ENCODE results near the gene RFK. TPM values are rescaled to one million over a fixed set of nuclear protein-coding genes. Genes with fewer than 3 reads are reported as not detected.

The RFK gene
- total RNA-seq, 3 donors from 2014 or later (not counting 1 experiment from before 2014, with no cell fraction given), result 8.7 to 11.5 (median 9.2) TPM

DNA sequence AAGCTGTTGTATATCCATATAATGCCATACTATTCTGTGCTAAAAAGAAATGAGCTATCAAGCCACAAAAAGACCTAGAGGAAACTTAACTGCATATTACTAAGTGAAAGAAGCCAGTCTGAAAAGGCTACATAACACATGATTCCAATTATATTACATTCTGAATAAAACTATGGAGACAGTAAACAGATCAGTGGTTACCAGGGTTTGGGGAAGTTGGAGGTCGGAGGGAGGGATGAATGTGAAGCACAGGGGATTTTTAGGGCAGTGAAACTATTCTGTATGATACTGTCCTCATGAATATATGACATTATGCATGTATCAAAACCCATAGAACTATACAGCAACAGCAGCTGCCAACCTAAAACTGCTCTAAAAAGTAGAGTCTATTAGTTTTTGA, 5.6 kb upstream of the RFK start:
- Histone ChIP-seq H3K9me3 (ENCODE audit: control insufficient read depth, insufficient read depth, low read length) (no peaks in the 10 kb centered on the region), H3K4me3 (ENCODE audit: low read length) (no peak overlapping the region), H3K27me3 (ENCODE audit: control insufficient read depth, insufficient read depth, low read length) (no peaks in the 10 kb centered on the region), H3K36me3 (ENCODE audit: control insufficient read depth, insufficient read depth, low read length) (no peaks in the 10 kb centered on the region), H3K27ac (ENCODE audit: low read length) (no peak overlapping the region), H3K4me1 (ENCODE audit: control insufficient read depth, insufficient read depth, low read length) (peaks cover 7% of the 10 kb centered on the region)
- H3K27ac Mint-ChIP-seq, result no peak overlapping the region
- intact Hi-C loops (cut with micrococcal nuclease), result loop anchor here (10.0 kb wide), 1 partner anchor 1315 kb away; the partner anchor contains the start of genes NMRK1 and OSTF1
- no peak for ATAC-seq
- no peaks in the 10 kb centered on the region for H3K36me3 Mint-ChIP-seq
- DNase-seq, result no peak
- no peaks in the 10 kb centered on the region for H3K9me3 Mint-ChIP-seq
- WGBS (ENCODE audit: insufficient coverage), result no CpG with 5 or more reads among the region's 1 CpG
- TF ChIP-seq, protein P1, sequence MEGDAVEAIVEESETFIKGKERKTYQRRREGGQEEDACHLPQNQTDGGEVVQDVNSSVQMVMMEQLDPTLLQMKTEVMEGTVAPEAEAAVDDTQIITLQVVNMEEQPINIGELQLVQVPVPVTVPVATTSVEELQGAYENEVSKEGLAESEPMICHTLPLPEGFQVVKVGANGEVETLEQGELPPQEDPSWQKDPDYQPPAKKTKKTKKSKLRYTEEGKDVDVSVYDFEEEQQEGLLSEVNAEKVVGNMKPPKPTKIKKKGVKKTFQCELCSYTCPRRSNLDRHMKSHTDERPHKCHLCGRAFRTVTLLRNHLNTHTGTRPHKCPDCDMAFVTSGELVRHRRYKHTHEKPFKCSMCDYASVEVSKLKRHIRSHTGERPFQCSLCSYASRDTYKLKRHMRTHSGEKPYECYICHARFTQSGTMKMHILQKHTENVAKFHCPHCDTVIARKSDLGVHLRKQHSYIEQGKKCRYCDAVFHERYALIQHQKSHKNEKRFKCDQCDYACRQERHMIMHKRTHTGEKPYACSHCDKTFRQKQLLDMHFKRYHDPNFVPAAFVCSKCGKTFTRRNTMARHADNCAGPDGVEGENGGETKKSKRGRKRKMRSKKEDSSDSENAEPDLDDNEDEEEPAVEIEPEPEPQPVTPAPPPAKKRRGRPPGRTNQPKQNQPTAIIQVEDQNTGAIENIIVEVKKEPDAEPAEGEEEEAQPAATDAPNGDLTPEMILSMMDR (IDR thresholded peaks at IDR 0.05), result no peak
- H3K4me1 Mint-ChIP-seq, result peaks cover 9 to 14% of the 10 kb centered on the region in 2 donors
- no peak overlapping the region for H3K4me3 Mint-ChIP-seq
- H3K27me3 Mint-ChIP-seq (ENCODE audit: low read depth in 2 of 2), result peaks cover 0 to 6% of the 10 kb centered on the region in 2 donors

DNA sequence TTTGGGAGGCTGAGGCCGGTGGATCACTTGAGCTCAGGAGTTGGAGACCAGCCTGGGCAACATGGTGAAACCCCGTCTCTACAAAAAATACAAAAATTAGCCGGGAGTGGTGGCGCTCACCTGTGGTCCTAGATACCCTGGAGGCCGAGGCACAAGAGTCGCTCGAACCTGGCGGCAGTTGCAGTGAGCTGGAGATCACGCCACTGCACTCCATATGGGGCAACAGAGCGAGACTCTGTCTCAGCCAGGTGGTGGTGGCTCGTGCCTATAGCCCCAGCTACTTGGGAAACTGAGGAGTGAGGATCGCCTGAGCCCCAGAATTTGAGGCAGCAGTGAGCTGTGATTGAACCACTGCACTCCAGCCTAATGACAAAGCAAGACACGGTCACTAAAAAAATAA, 2.4 kb upstream of the RFK start:
- peaks cover 0 to 6% of the 10 kb centered on the region in 2 donors for H3K27me3 Mint-ChIP-seq (ENCODE audit: low read depth in 2 of 2)
- no peaks in the 10 kb centered on the region for H3K9me3 Mint-ChIP-seq
- H3K27ac Mint-ChIP-seq, result no peak overlapping the region
- H3K36me3 Mint-ChIP-seq, result no peaks in the 10 kb centered on the region
- 98% methylated on average over 13 of the region's 13 CpGs for WGBS (ENCODE audit: insufficient coverage)
- ATAC-seq (no peak), DNase-seq (no peak)
- no peaks in the 10 kb centered on the region for H3K9me3 ChIP-seq (ENCODE audit: control insufficient read depth, insufficient read depth, low read length)
- H3K27me3 ChIP-seq (ENCODE audit: control insufficient read depth, insufficient read depth, low read length), result no peaks in the 10 kb centered on the region
- TF ChIP-seq, protein P1 (IDR thresholded peaks at IDR 0.05), result no peak
- H3K27ac ChIP-seq (ENCODE audit: low read length), result no peak overlapping the region
- H3K4me3 ChIP-seq (ENCODE audit: low read length), result no peak overlapping the region
- H3K4me1 Mint-ChIP-seq, result peaks cover 5 to 12% of the 10 kb centered on the region in 2 donors
- H3K4me3 Mint-ChIP-seq, result no peak overlapping the region
- H3K4me1 ChIP-seq (ENCODE audit: control insufficient read depth, insufficient read depth, low read length), result peaks cover 15% of the 10 kb centered on the region
- no peaks in the 10 kb centered on the region for H3K36me3 ChIP-seq (ENCODE audit: control insufficient read depth, insufficient read depth, low read length)
- intact Hi-C loops (cut with micrococcal nuclease), result loop anchor here (10.0 kb wide), 1 partner anchor 1312 kb away; the partner anchor contains the start of genes NMRK1 and OSTF1

DNA sequence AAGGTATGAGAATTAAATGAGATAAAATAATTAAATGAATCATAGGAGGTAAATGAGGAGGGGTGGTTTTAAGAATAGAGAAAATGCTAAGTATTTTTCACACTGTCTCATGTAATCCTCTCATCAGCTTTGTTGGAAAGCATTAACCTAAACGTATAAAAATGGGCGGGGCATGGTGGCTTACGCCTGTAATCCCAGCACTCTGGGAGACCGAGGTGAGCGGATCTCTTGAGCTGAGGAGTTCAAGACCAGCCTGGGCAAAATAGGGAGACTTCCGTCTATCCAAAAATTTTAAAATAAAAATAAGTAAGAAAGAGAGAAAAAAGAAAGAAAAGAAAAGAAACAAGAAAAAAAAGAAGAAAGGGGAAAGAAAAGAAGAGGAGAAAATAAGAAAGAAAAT, 1.9 kb upstream of the RFK start:
- Histone ChIP-seq H3K27me3 (ENCODE audit: control insufficient read depth, insufficient read depth, low read length) (no peaks in the 10 kb centered on the region), H3K36me3 (ENCODE audit: control insufficient read depth, insufficient read depth, low read length) (no peaks in the 10 kb centered on the region), H3K27ac (ENCODE audit: low read length) (no peak overlapping the region), H3K4me1 (ENCODE audit: control insufficient read depth, insufficient read depth, low read length) (peaks cover 15% of the 10 kb centered on the region), H3K9me3 (ENCODE audit: control insufficient read depth, insufficient read depth, low read length) (no peaks in the 10 kb centered on the region), H3K4me3 (ENCODE audit: low read length) (no peak overlapping the region)
- Mint-ChIP-seq H3K9me3 (no peaks in the 10 kb centered on the region), H3K27me3 (ENCODE audit: low read depth in 2 of 2) (peaks cover 0 to 6% of the 10 kb centered on the region in 2 donors), H3K4me3 (no peak overlapping the region), H3K36me3 (no peaks in the 10 kb centered on the region), H3K4me1 (peaks cover 6 to 12% of the 10 kb centered on the region in 2 donors), H3K27ac (no peak overlapping the region)
- intact Hi-C loops (cut with micrococcal nuclease), result loop anchor here (10.0 kb wide), 1 partner anchor 1311 kb away; the partner anchor contains the start of genes NMRK1 and OSTF1
- 98% methylated on average over 6 of the region's 6 CpGs for WGBS (ENCODE audit: insufficient coverage)
- DNase-seq, result no peak
- TF ChIP-seq, protein P1 (IDR thresholded peaks at IDR 0.05), result no peak
- no peak for ATAC-seq

DNA sequence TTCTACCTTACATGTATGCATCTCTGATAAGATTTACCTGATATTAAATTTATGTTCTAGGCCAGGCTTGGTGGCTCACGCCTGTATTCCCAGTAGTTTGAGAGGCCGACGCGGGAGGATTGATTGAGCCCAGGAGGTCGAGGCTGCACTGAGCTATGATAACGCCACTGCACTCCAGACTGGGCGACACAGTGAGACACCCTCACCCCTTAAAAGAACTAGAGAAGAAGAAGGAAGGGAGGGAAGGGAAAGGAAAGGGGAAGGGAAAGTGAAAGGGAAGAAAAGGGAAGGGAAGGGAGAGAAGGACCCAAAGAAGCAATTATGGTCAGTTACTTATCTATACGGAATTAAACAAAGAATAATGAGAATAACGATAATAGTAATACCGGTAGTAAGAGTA, 1.2 kb upstream of the RFK start:
- Histone ChIP-seq H3K4me1 (ENCODE audit: control insufficient read depth, insufficient read depth, low read length) (peaks cover 15% of the 10 kb centered on the region), H3K27ac (ENCODE audit: low read length) (peak overlapping the region; percentile 90), H3K9me3 (ENCODE audit: control insufficient read depth, insufficient read depth, low read length) (no peaks in the 10 kb centered on the region), H3K4me3 (ENCODE audit: low read length) (peak overlapping the region; percentile 99), H3K27me3 (ENCODE audit: control insufficient read depth, insufficient read depth, low read length) (no peaks in the 10 kb centered on the region), H3K36me3 (ENCODE audit: control insufficient read depth, insufficient read depth, low read length) (no peaks in the 10 kb centered on the region)
- H3K27me3 Mint-ChIP-seq (ENCODE audit: low read depth in 2 of 2), result peaks cover 0 to 2% of the 10 kb centered on the region in 2 donors
- H3K27ac Mint-ChIP-seq, result peak overlapping the region; percentile 98 to 99
- peak overlapping the region; percentile 100 for H3K4me3 Mint-ChIP-seq
- no peaks in the 10 kb centered on the region for H3K36me3 Mint-ChIP-seq
- H3K4me1 Mint-ChIP-seq, result peaks cover 12% of the 10 kb centered on the region in 2 donors
- TF ChIP-seq, protein P1 (IDR thresholded peaks at IDR 0.05), result no peak
- DNase-seq, result no peak
- intact Hi-C loops (cut with micrococcal nuclease), result loop anchor here (2.0 to 10.0 kb wide), 3 partner anchors 181 to 1311 kb away; partner anchors contain the start of genes NMRK1 and OSTF1
- ATAC-seq, result no peak
- H3K9me3 Mint-ChIP-seq, result no peaks in the 10 kb centered on the region
- WGBS (ENCODE audit: insufficient coverage), result 89% methylated on average over 8 of the region's 10 CpGs

Measured in natural killer cell (primary cell).